Testis (tissue), 3 donors: ENCODE measurements around the gene DUS1L. TPM values are rescaled to one million over a fixed set of nuclear protein-coding genes. Genes with fewer than 3 reads are reported as not detected.

Experiments
- DNase-seq: peaks from one replicate; pipeline ENCODE4 v3.0.0-alpha.2; 2019
- H3K27ac ChIP-seq, 2 donors: fragments of 200-600 bp; sonication (generic); one replicate each; pipeline ENCODE4 v1.5.1; 2019
- H3K27me3 ChIP-seq: fragments of 200-600 bp; sonication (generic); one replicate; pipeline ENCODE4 v1.5.1; 2019
- H3K36me3 ChIP-seq: fragments of 200-600 bp; sonication (generic); one replicate; pipeline ENCODE4 v1.5.1; 2017; ENCODE audit warnings: low read depth; ENCODE audit errors: missing control alignments
- H3K4me1 ChIP-seq: fragments of 200-600 bp; sonication (generic); one replicate; pipeline ENCODE4 v1.5.1; 2019
- H3K4me3 ChIP-seq, 2 donors: fragments of 200-600 bp; sonication (generic); one replicate each; pipeline ENCODE4 v1.5.1; 2017 to 2019
- H3K9me3 ChIP-seq: fragments of 200-600 bp; sonication (generic); one replicate; pipeline ENCODE4 v1.5.1; 2017
- CTCF ChIP-seq, 3 experiments: fragments of 450-650 bp in 2 of 3; fragments of 200-600 bp in 1 of 3; sonication (generic) in 1 of 3; IDR thresholded peaks; one replicate each; pipeline ENCODE4 v1.5.1; 2016 to 2019; ENCODE audit warnings: antibody characterized with exemption in 3 of 3, mild to moderate bottlenecking in 2 of 3, moderate library complexity in 1 of 3
- POLR2A ChIP-seq: fragments of 450-650 bp; IDR thresholded peaks from one replicate; pipeline ENCODE4 v1.6.1; 2017; ENCODE audit warnings: antibody characterized with exemption, mild to moderate bottlenecking, moderate library complexity
- whole genome bisulfite sequencing, 2 donors: methylation state at CpG; one replicate each; pipeline ENCODE4 v1.1.5; 2018; 5-methylcytosine and 5-hydroxymethylcytosine counted together
- intact Hi-C: fragments of 100-400 bp; cut with DNase I; formaldehyde crosslinking; loops from one replicate; pipeline ENCODE4 v1.15.1; 2023; ENCODE audit warnings: low total_unique reads
- polyA plus RNA-seq: library from polyadenylated mRNA; stranded (reverse); fragments of 350-450 nt; fragmentation: Illumina TruSeq; extraction: RNeasy Lipid Tissue Mini Kit (QIAGEN cat#74804); gene quantifications from one replicate; pipeline ENCODE4 v1.2.3, GENCODE V29; 2014; ENCODE audit warnings: low read depth, low replicate concordance; ENCODE audit not compliant: insufficient read depth
- total RNA-seq, 2 donors: library from RNA; depleted of rRNA; stranded (reverse); fragments of >200 nt; gene quantifications; one replicate each; pipeline ENCODE4 v1.2.3, GENCODE V29; 2016

The DUS1L gene
- total and polyA plus RNA-seq, 3 donors from 2014 or later = 117 to 132 (median 127) TPM

GRCh38 chr17:82092094-82092586, 26.5 kb upstream of the DUS1L start:
- H3K9me3 ChIP-seq = no peaks in the 10 kb centered on the region
- intact Hi-C loops = no loop called here
- peaks cover 5% of the 10 kb centered on the region for H3K4me1 ChIP-seq
- no peak overlapping the region for H3K4me3 ChIP-seq
- no peak overlapping the region for H3K27ac ChIP-seq
- H3K36me3 ChIP-seq = no peaks in the 10 kb centered on the region
- WGBS, 2 donors = 90 to 94% methylated on average over 4 to 23 of the region's 23 CpGs
- no peak for DNase-seq
- no peaks in the 10 kb centered on the region for H3K27me3 ChIP-seq
- TF ChIP-seq CTCF (IDR thresholded peaks at IDR 0.05) = no peak
- TF ChIP-seq POLR2A = no peak

DNA sequence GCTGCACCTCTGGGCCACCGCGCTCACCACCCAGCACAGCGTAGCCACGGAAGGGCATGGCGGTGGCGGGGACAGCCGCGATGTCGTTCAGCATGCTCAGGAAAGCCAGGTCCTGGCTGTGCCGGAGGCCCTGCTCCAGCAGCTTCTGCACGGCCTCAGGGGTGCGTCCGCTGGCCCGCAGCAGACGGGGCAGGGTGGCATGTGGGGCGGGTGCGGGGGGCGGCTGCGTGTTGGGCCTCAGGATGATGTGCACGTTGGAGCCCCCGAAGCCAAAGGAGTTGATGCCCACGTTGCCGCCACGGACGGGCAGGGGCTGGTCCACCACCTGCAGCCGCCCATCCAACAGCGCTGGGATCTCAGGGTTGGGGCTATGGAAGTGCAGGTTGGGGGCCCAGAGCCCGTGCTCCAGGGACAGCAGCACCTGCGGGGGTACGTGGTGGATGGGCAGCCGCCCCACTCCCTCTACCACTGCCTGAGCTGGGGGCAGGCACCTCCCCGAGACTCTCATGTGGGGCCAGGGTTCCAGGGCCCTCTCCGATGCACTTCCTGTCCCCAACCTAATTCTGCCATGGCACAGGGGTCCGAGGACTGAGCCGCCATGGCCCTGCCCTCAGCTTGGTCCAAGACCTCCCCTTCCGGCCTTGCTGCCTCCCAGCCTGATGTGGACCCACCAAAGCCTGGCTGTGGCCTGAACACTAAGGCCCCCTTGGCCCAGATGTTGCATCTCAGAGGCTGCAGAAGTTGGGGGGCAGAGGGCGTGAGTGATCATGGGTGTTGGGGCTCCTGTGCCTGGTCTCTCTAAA, 25.9 kb upstream of the DUS1L start:
- TF ChIP-seq POLR2A (no peak), CTCF (IDR thresholded peaks at IDR 0.05) (no peak)
- H3K27me3 ChIP-seq = no peaks in the 10 kb centered on the region
- H3K4me3 ChIP-seq = no peak overlapping the region
- intact Hi-C loops = no loop called here
- H3K27ac ChIP-seq = no peak overlapping the region
- H3K9me3 ChIP-seq = no peaks in the 10 kb centered on the region
- DNase-seq = no peak
- WGBS, 2 donors = 95 to 100% methylated on average over 1 to 35 of the region's 37 CpGs
- H3K4me1 ChIP-seq = no peaks in the 10 kb centered on the region
- H3K36me3 ChIP-seq = no peaks in the 10 kb centered on the region

DNA sequence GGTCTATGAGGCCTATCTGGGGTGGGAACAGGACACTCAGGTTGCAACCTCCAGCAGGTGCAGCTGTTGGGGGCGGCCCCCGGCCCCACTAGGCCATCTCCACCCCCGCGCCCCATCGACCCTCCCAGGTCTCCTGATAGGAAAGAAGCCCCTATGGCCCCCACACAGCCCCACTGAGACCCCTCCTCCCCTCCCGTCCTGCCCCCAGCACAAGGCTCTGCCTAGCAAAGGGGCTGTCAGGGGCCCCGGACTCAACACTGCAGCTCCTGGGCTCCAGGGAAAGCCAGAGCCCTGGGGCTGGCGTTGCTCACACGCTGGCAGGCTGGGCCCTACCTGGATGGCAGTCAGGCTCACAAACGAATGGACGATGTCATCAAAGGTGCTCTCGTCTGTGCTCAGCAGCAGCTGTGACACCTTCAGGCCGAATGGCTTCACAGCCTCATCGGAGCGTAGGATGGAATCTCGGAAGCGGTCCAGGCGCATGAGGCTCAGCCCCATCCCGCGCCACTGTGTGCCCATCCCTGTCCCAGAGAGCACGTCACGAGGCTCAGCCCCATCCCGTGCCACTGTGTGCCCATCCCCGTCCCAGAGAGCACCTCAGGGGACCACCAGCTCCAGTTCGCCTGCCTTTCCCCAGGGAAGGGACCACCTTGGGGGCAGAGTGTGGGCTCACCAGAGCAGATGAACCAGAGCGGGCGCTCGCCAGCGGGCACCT, 25.1 kb upstream of the DUS1L start:
- Histone ChIP-seq H3K27me3 (no peaks in the 10 kb centered on the region), H3K9me3 (no peaks in the 10 kb centered on the region), H3K36me3 (no peaks in the 10 kb centered on the region), H3K27ac (no peak overlapping the region), H3K4me1 (no peaks in the 10 kb centered on the region), H3K4me3 (no peak overlapping the region)
- 94 to 96% methylated on average over 17 to 28 of the region's 29 CpGs for WGBS, 2 donors
- DNase-seq = no peak
- intact Hi-C loops = no loop called here
- no peak for TF ChIP-seq POLR2A
- no peak for TF ChIP-seq CTCF (IDR thresholded peaks at IDR 0.05)

DNA sequence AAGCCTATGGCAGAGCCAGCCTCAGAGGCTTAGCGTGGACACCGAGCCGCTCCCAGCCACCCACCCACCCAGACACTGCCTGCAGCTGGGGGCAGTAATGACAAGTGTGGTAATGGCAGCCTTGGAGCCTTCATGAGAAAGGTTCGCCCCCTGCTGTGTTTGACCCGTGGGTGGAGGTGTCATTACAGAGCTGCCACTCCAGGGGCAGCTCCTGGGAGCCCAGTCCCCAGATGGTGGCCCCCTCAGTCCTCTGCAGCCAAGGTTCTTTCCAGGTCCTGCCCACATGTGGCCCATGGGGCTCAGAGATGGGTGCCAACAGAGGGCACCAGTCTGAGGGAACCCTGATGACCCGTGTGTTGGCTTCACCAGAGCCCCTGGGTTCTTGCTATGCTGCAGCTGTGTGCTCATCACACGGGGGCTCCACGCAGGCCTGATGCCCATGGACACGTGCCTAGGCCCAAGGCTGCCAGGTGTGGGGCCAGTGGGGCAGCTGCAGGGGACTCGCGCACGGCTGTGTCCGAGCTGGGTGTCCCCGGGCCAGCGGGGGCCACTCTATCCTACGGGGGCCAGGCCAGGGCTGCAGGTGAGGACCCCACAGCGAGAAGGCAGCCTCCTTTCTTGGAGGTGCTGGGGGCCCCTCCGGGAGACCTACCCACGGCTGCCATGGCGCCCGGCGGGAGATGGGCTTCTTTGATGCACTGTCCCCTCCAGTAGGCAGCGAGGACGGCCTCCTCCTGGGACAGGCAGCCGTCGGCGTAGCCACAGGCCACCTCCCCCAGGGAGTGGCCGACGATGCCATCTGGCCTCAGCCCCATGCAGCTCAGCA, 24.3 kb upstream of the DUS1L start:
- intact Hi-C loops = no loop called here
- TF ChIP-seq CTCF (IDR thresholded peaks at IDR 0.05) (no peak), POLR2A (no peak)
- Histone ChIP-seq H3K27ac (no peak overlapping the region), H3K27me3 (no peaks in the 10 kb centered on the region), H3K4me1 (no peaks in the 10 kb centered on the region), H3K36me3 (no peaks in the 10 kb centered on the region), H3K9me3 (no peaks in the 10 kb centered on the region), H3K4me3 (no peak overlapping the region)
- no peak for DNase-seq
- 70 to 92% methylated on average over 2 to 26 of the region's 29 CpGs for WGBS, 2 donors
